ENCODE results near the gene DLGAP1.

- no peak for TF ChIP-seq SP1 (IDR thresholded peaks at IDR 0.05)
- TF ChIP-seq RAD21 (IDR thresholded peaks at IDR 0.05), result no peak
- no peak for TF ChIP-seq CTCF (IDR thresholded peaks at IDR 0.05; ENCODE audit: low read depth, low read length, missing input control)
- no peak for TF ChIP-seq MAX (IDR thresholded peaks at IDR 0.05)
- no peak for TF ChIP-seq YY1 (IDR thresholded peaks at IDR 0.05)
- no peak for TF ChIP-seq HNF4G (IDR thresholded peaks at IDR 0.05)
- TF ChIP-seq REST (IDR thresholded peaks at IDR 0.05), result no peak
- TF ChIP-seq FOXA1 (IDR thresholded peaks at IDR 0.05), result no peak
- TF ChIP-seq EGR1 (IDR thresholded peaks at IDR 0.05; ENCODE audit: low read depth in 2 of 2), result no peak
- TF ChIP-seq TAF1 (conservative IDR thresholded peaks at IDR 0.05), result no peak
- no peak for TF ChIP-seq ATF3 (IDR thresholded peaks at IDR 0.05)
Observed at GRCh38 chr18:3775996-3776395, 679.1 kb downstream of the DLGAP1 start.

Data from liver (tissue), 3 donors.